MM.1S (cell line): ENCODE results near the gene FCSK.

Experiments
- CTCF ChIP-seq: fragments of 300-600 bp; sonication (generic); IDR thresholded peaks from 2 replicates; pipeline ENCODE4 v1.5.1; 2016; ENCODE audit warnings: antibody characterized with exemption, low read length, mixed read lengths
- EZH2phosphoT487 ChIP-seq: fragments of 300-600 bp; sonication (generic); IDR thresholded peaks from 2 replicates; pipeline ENCODE4 v1.6.1; 2018; ENCODE audit warnings: antibody characterized with exemption, low read length

DNA sequence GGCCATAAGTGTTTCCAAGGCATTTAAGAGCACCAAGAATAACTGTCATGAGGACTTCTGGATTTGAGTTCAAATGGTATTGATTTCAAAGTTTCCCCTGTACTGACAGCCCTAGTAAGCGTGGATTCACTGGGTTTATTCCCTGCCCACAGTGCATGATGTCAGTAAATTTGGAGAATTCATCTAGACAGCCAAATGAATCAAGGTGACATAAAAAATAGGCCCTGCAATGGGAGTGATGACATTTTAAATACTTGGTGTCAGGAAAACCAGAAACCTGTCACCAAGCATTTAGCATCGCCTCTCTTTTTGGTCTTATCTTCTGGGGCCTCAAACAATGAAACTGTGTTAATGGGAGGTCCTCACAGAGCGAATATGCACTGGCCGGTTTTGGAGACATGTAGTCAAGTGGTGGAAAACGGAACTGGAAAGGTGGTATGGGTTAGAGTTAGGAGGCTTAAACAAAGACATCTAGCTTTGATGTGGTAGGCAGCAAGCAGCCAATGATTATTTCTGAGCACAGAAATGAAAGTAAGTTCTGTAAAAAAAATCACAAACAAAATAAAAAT is 39.9 kb downstream of the FCSK start:
- TF ChIP-seq CTCF, result no peak
- TF ChIP-seq EZH2phosphoT487, result no peak
